GM06990 (cell line): ENCODE data around the gene UBE2O.

ENCODE experiments used
- DNase-seq: peaks from one replicate; pipeline ENCODE4 v3.0.0-alpha.2; 2011; ENCODE audit not compliant: insufficient read length; ENCODE audit errors: extremely low read depth
- H3K27me3 ChIP-seq: replicated peaks from 2 replicates; pipeline ENCODE4 v1.6.0; 2011; ENCODE audit warnings: low read length; ENCODE audit not compliant: control insufficient read depth, insufficient read depth
- H3K36me3 ChIP-seq: 2 replicates; pipeline ENCODE4 v1.5.1; 2011; ENCODE audit warnings: low read length; ENCODE audit not compliant: control insufficient read depth, insufficient read depth
- H3K4me3 ChIP-seq: replicated peaks from 2 replicates; pipeline ENCODE4 v1.5.1; 2011; ENCODE audit warnings: low read depth, mild to moderate bottlenecking, control low read depth, low read length
- TF ChIP-seq, protein P1 (sequence below): IDR thresholded peaks from 2 replicates; pipeline ENCODE4 v1.5.1; 2011; ENCODE audit warnings: low read length, control low read depth, mild to moderate bottlenecking, inconsistent platforms; ENCODE audit not compliant: insufficient read depth, poor library complexity, severe bottlenecking

The UBE2O gene

DNA sequence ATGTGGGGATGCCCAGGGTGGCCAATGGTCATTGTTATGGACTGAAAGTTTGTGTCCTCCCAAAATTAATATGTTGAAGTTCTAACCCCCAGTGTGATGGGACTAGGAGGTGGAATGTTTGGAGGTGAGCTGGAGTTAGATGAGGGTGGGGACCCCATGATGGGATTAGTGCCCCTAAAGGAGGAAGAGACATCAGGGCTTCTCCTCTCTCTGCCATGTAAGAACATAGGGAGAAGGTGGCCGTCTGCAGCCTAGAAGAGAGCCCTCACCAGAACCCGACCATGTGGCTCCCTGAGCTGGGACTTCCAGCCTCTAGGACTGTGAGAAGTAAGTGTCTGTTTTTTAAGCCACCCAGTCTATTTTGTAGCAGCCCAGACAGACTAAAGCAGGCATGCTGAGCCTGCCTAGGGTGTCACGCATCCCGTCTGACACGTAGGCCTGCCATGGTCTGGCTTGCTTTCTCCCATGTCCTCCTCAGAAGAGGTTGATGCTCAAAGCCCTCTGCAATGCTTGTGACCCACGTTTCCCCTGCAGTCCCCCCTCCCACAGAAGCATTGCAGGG is 95.3 kb downstream of the UBE2O start:
- no peak overlapping the region for H3K4me3 ChIP-seq
- no peaks in the 10 kb centered on the region for H3K36me3 ChIP-seq
- no peak for DNase-seq

GRCh38 chr17:76356803-76357456 is 96.0 kb downstream of the UBE2O start:
- TF ChIP-seq, protein P1, sequence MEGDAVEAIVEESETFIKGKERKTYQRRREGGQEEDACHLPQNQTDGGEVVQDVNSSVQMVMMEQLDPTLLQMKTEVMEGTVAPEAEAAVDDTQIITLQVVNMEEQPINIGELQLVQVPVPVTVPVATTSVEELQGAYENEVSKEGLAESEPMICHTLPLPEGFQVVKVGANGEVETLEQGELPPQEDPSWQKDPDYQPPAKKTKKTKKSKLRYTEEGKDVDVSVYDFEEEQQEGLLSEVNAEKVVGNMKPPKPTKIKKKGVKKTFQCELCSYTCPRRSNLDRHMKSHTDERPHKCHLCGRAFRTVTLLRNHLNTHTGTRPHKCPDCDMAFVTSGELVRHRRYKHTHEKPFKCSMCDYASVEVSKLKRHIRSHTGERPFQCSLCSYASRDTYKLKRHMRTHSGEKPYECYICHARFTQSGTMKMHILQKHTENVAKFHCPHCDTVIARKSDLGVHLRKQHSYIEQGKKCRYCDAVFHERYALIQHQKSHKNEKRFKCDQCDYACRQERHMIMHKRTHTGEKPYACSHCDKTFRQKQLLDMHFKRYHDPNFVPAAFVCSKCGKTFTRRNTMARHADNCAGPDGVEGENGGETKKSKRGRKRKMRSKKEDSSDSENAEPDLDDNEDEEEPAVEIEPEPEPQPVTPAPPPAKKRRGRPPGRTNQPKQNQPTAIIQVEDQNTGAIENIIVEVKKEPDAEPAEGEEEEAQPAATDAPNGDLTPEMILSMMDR = no peak
- H3K4me3 ChIP-seq = peak overlapping the region; percentile 6; the same call in 1 of the 2 replicates
- no peaks in the 10 kb centered on the region for H3K27me3 ChIP-seq
- no peak for DNase-seq
- no peaks in the 10 kb centered on the region for H3K36me3 ChIP-seq

More for the DNA sequence above, 95.3 kb downstream of the UBE2O start:
- H3K27me3 ChIP-seq = no peaks in the 10 kb centered on the region
- TF ChIP-seq, protein P1 = no peak

- Histone ChIP-seq H3K4me3 (no peak overlapping the region), H3K27me3 (no peaks in the 10 kb centered on the region), H3K36me3 (no peaks in the 10 kb centered on the region)
- DNase-seq = no peak
- TF ChIP-seq, protein P1 = no peak
Measured at GRCh38 chr17:76354747-76355310, 98.1 kb downstream of the UBE2O start.

DNA sequence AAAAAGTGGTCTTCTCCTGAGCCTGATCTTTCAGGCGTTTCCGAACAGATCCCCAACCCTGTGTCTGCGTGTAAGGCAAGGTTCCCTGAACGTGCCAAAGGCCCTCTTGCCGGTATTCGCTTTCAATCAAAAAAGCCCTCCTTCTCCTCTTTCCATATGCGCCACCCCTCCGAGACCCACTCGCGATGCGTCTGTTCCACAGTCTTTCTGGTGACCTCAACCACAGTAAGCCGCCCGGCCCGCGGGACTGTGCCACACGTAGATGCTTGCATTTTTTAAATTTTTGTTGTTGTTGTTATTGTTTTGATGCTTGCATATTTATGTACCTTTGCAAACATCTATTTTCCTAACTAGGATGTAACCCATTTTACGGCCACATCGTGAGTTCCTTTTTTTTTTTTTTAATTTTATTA is 98.6 kb downstream of the UBE2O start:
- peak overlapping the region; percentile 73 for H3K4me3 ChIP-seq
- TF ChIP-seq, protein P1 = no peak
- no peaks in the 10 kb centered on the region for H3K27me3 ChIP-seq
- no peaks in the 10 kb centered on the region for H3K36me3 ChIP-seq
- no peak for DNase-seq

DNA sequence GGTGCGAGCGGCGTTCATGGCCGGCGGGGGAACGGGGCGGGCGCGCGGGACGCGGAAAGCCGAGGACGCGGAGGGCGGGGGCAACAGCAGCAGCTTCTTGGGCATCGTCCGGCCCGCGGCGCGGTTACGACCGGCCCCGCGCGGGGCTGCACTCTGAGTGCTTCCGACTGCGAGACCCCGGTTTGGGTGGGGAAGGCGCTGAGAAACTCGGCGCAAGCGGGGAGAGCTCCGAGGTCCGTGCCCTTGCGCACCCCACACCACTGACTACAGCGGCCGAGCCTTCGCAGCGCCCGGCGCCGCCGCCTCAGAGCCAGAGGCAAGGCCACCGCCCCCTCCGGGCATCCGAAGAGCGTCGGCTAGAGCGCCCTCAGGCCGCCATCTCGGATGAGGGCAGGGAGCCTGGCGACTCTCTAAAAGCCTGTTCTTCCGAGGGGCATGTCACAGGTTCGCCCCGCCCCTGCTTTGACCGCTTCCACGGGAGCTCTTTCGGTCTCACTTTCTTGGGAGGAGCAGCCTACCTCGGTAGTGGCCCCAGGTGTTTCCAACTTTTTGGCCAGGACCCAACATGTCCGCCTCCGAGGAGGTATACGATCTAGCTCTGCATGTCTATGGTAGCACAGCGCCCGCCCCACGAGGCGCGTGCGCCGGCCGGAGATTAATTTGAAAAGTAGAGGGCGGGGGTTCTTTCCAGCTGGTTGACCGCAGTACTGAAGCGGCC is 99.2 kb downstream of the UBE2O start, which contains the start of gene PRPSAP1:
Gene PRPSAP1, minus strand, starts transcription at position 318 of the 718 bp plus-strand sequence. Its CDS starts 213 bp downstream, at position 105.
- H3K27me3 ChIP-seq = no peaks in the 10 kb centered on the region
- H3K36me3 ChIP-seq = no peaks in the 10 kb centered on the region
- H3K4me3 ChIP-seq = peak within 1 kb of the TSS; percentile 73
- TF ChIP-seq, protein P1 = no peak
- DNase-seq = peak; percentile 96
